H1 (cell line): Measurements from ENCODE around the gene PPAT. TPM values are rescaled to one million over a fixed set of nuclear protein-coding genes. Genes with fewer than 3 reads are reported as not detected.

ENCODE experiments used
- ASH2L ChIP-seq: fragments of 200-600, 300-600 bp; sonication (generic); IDR thresholded peaks from one replicate; pipeline ENCODE4 v1.7.1; 2017; ENCODE audit warnings: low read length
- BACH1 ChIP-seq: IDR thresholded peaks from 2 replicates; pipeline ENCODE4 v1.6.1; 2012; ENCODE audit warnings: low read length, improper control_type of control experiment
- CBX8 ChIP-seq: fragments of 300-800, 300-1000 bp; sonication (generic); IDR thresholded peaks from 2 replicates; pipeline ENCODE4 v1.7.1; 2016; ENCODE audit warnings: low read depth, low read length, borderline replicate concordance
- CHD1 ChIP-seq: IDR thresholded peaks from 2 replicates; pipeline ENCODE4 v1.6.1; 2012; ENCODE audit warnings: low read depth, low read length, improper control_type of control experiment
- CHD2 ChIP-seq: IDR thresholded peaks from 2 replicates; pipeline ENCODE4 v1.6.1; 2012; ENCODE audit warnings: low read length, improper control_type of control experiment
- E2F6 ChIP-seq: IDR thresholded peaks from 2 replicates; pipeline ENCODE4 v1.6.1; 2012; ENCODE audit warnings: inconsistent platforms
- EGR1 ChIP-seq: IDR thresholded peaks from 2 replicates; pipeline ENCODE4 v1.6.1; 2011; ENCODE audit warnings: low read depth, low read length, borderline replicate concordance
- EZH2 ChIP-seq: fragments of 200-600 bp; sonication (generic); IDR thresholded peaks from 2 replicates; pipeline ENCODE4 v1.7.1; 2012; ENCODE audit warnings: low read depth, mild to moderate bottlenecking, moderate library complexity, low read length, inconsistent platforms; ENCODE audit not compliant: severe bottlenecking
- HDAC2 ChIP-seq, 2 experiments: fragments of 300-600 bp in 1 of 2; sonication (generic) in 1 of 2; IDR thresholded peaks; 2 replicates each; pipeline ENCODE4 v1.6.1; 2011 to 2012; ENCODE audit warnings: low read depth in 2 of 2, low read length in 2 of 2, mild to moderate bottlenecking in 2 of 2, moderate library complexity in 2 of 2, borderline replicate concordance in 1 of 2, inconsistent platforms in 1 of 2
- HDAC6 ChIP-seq: IDR thresholded peaks from one replicate; pipeline ENCODE4 v1.7.1; 2012; ENCODE audit warnings: low read depth, mild to moderate bottlenecking, inconsistent platforms, low read length, moderate library complexity
- JUN ChIP-seq: IDR thresholded peaks from 2 replicates; pipeline ENCODE4 v1.6.1; 2011; ENCODE audit warnings: low read depth, mild to moderate bottlenecking, improper control_type of control experiment, low read length
- KDM5A ChIP-seq: fragments of 200-600 bp; IDR thresholded peaks from 2 replicates; pipeline ENCODE4 v1.7.1; 2012; ENCODE audit warnings: mild to moderate bottlenecking, low read length, inconsistent platforms, mixed read lengths
- MAX ChIP-seq: IDR thresholded peaks from 2 replicates; pipeline ENCODE4 v1.6.1; 2012; ENCODE audit warnings: inconsistent platforms
- PHF8 ChIP-seq: fragments of 200-600 bp; sonication (generic); conservative IDR thresholded peaks from 2 replicates; pipeline ENCODE4 v1.7.1; 2012; ENCODE audit warnings: low read depth, mild to moderate bottlenecking, inconsistent platforms, low read length, moderate library complexity
- POU5F1 ChIP-seq: IDR thresholded peaks from 2 replicates; pipeline ENCODE4 v1.6.1; 2011; ENCODE audit warnings: low read depth, mild to moderate bottlenecking, low read length, moderate library complexity
- RFX5 ChIP-seq: IDR thresholded peaks from 2 replicates; pipeline ENCODE4 v1.6.1; 2011; ENCODE audit warnings: low read depth, low read length, improper control_type of control experiment, borderline replicate concordance
- SAP30 ChIP-seq: fragments of 300-600 bp; sonication (generic); IDR thresholded peaks from 2 replicates; pipeline ENCODE4 v1.7.1; 2012; ENCODE audit warnings: low read length, moderate library complexity, mild to moderate bottlenecking, inconsistent platforms; ENCODE audit not compliant: insufficient read depth, insufficient replicate concordance
- SIRT6 ChIP-seq: IDR thresholded peaks from one replicate; pipeline ENCODE4 v1.7.1; 2012; ENCODE audit warnings: low read length, inconsistent platforms
- SP1 ChIP-seq: IDR thresholded peaks from 2 replicates; pipeline ENCODE4 v1.6.1; 2011; ENCODE audit warnings: low read depth, low read length
- SP2 ChIP-seq: IDR thresholded peaks from 2 replicates; pipeline ENCODE4 v1.6.1; 2012; ENCODE audit warnings: mild to moderate bottlenecking, low read length, inconsistent platforms
- SP4 ChIP-seq: IDR thresholded peaks from 2 replicates; pipeline ENCODE4 v1.6.1; 2012; ENCODE audit warnings: low read length, inconsistent platforms
- TEAD4 ChIP-seq: IDR thresholded peaks from 2 replicates; pipeline ENCODE4 v1.6.1; 2012; ENCODE audit warnings: low read depth, low read length, inconsistent platforms, mixed read lengths
- YY1 ChIP-seq: IDR thresholded peaks from 2 replicates; pipeline ENCODE4 v1.6.1; 2011; ENCODE audit warnings: low read depth, mild to moderate bottlenecking, low read length
- ZNF274 ChIP-seq: IDR thresholded peaks from 2 replicates; pipeline ENCODE4 v1.7.0; 2012; ENCODE audit warnings: low read length, borderline replicate concordance; ENCODE audit errors: extremely low read depth
- polyA plus RNA-seq, 7 experiments: library from polyadenylated mRNA; depleted of rRNA in 3 of 7; stranded (reverse) in 5 of 7; unstranded in 2 of 7; fragments of >200 nt in 5 of 7; fragments of 200-250 nt in 2 of 7; gene quantifications; 1 replicate in 5 of 7; 2 replicates in 1 of 7; 4 replicates in 1 of 7; pipeline versions ENCODE4 v1.2.1 to v1.2.3, GENCODE V29; 2011 to 2013; ENCODE audit warnings: missing spikeins in 2 of 7, mixed read lengths in 2 of 7
- total RNA-seq: library from RNA; stranded (reverse); fragmentation: NEBNext Ultra II Directional; extraction: Animal tissue kit (Norgen Biotek cat#: 25700); gene quantifications from 2 replicates; pipeline ENCODE4 v1.2.1, GENCODE V29; 2021

Gene PPAT
- total and polyA plus RNA-seq, 2 of the 8 experiments (the other 6 are each of a cell fraction or from before 2014, with no cell fraction given) = 24.5 to 104 TPM

GRCh38 chr4:56435140-56435926, at the start of gene PPAT (continued):
- no peak for TF ChIP-seq YY1
- TF ChIP-seq HDAC6 = no peak
- no peak for TF ChIP-seq EGR1
- TF ChIP-seq RFX5 = no peak
- no peak for TF ChIP-seq SP2
- TF ChIP-seq EZH2 = no peak
- TF ChIP-seq TEAD4 = 0 out of 2 replicates have a peak, but pooled peaks have one; percentile 32
- TF ChIP-seq E2F6 = peak; percentile 91
- TF ChIP-seq CHD1 = peak; percentile 85
- TF ChIP-seq KDM5A = no peak
- peak; percentile 98 for TF ChIP-seq MAX
- no peak for TF ChIP-seq POU5F1
- peak; percentile 46; the same call in 1 of the 2 replicates for TF ChIP-seq SP1
- TF ChIP-seq ASH2L = peak; percentile 72
- peak; percentile 94 for TF ChIP-seq SP4
- TF ChIP-seq SIRT6 = no peak
- peak; percentile 68 for TF ChIP-seq PHF8
- TF ChIP-seq CHD2 = peak; percentile 40; the same call in 1 of the 2 replicates
- no peak for TF ChIP-seq JUN
- no peak for TF ChIP-seq ZNF274
- TF ChIP-seq CBX8 = no peak
- TF ChIP-seq SAP30 = no peak
- TF ChIP-seq BACH1 = peak; percentile 41; the same call in 1 of the 2 replicates
- TF ChIP-seq HDAC2 (IDR thresholded peaks at IDR 0.05; ENCODE audit: borderline replicate concordance in 1 of 2, low read depth in 2 of 2, low read length in 2 of 2) = peak in 1 of 2 experiments; percentile 89; a peak in 2 of 4 replicates
